22Rv1 (cell line): ENCODE measurements around the gene CDT1.

Source experiments
- CTCF ChIP-seq: fragments of 450-650 bp; IDR thresholded peaks from 2 replicates; pipeline ENCODE4 v1.5.1; 2017; ENCODE audit warnings: mild to moderate bottlenecking
- ZFX ChIP-seq: fragments of 450-650 bp; IDR thresholded peaks from 2 replicates; pipeline ENCODE4 v1.6.1; 2017; ENCODE audit warnings: antibody characterized with exemption, borderline replicate concordance

- TF ChIP-seq CTCF (peak; percentile 24), ZFX (no peak)
These were observed 44.2 kb upstream of the CDT1 start for GRCh38 chr16:88759245-88759975.
